Measurements from ENCODE around the gene CMA1.
A peak's percentile ranks its signal among the peaks of the same experiment; 100 is the strongest.
"Not testable (repeated sequence)": the region's sequence is repeated elsewhere in the genome, so short reads cannot be mapped to it uniquely, and the experiment has no call there.

The CMA1 gene

GRCh38 chr14:24481622-24482324 lies 26.3 kb downstream of the CMA1 start:
- peak; percentile 69 for TF ChIP-seq CTCF (IDR thresholded peaks at IDR 0.05; ENCODE audit: low read depth, low read length, missing control alignments)
- DNase-seq (ENCODE audit: extremely low read depth, low read depth), result no peak
- H3K4me3 ChIP-seq (replicated peaks; ENCODE audit: low read depth, low read length), result no peak overlapping the region

- H3K4me3 ChIP-seq (replicated peaks; ENCODE audit: low read depth, low read length); DNase-seq (ENCODE audit: extremely low read depth, low read depth): not testable (repeated sequence)
Observed at GRCh38 chr14:24479999-24480398, 28.1 kb downstream of the CMA1 start.

GRCh38 chr14:24475261-24475660 lies 32.8 kb downstream of the CMA1 start:
- TF ChIP-seq CTCF (IDR thresholded peaks at IDR 0.05; ENCODE audit: low read depth, low read length, missing control alignments), result no peak
- H3K4me3 ChIP-seq (replicated peaks; ENCODE audit: low read depth, low read length), result no peak overlapping the region
- DNase-seq (ENCODE audit: extremely low read depth, low read depth), result no peak

- TF ChIP-seq CTCF (IDR thresholded peaks at IDR 0.05; ENCODE audit: low read depth, low read length, missing control alignments), result no peak
- no peak for DNase-seq (ENCODE audit: extremely low read depth, low read depth)
- H3K4me3 ChIP-seq (replicated peaks; ENCODE audit: low read depth, low read length), result no peak overlapping the region
Observed at GRCh38 chr14:24473211-24473610, 34.9 kb downstream of the CMA1 start.

GRCh38 chr14:24470450-24470849 lies 37.6 kb downstream of the CMA1 start:
- not testable (repeated sequence) for H3K4me3 ChIP-seq (replicated peaks; ENCODE audit: low read depth, low read length); DNase-seq (ENCODE audit: extremely low read depth, low read depth)

GRCh38 chr14:24465805-24466204 lies 42.3 kb downstream of the CMA1 start:
- DNase-seq (ENCODE audit: extremely low read depth, low read depth), result no peak
- TF ChIP-seq CTCF (IDR thresholded peaks at IDR 0.05; ENCODE audit: low read depth, low read length, missing control alignments), result no peak
- H3K4me3 ChIP-seq (replicated peaks; ENCODE audit: low read depth, low read length), result no peak overlapping the region

- no peak for DNase-seq (ENCODE audit: extremely low read depth, low read depth)
- H3K4me3 ChIP-seq (replicated peaks; ENCODE audit: low read depth, low read length), result no peak overlapping the region
- TF ChIP-seq CTCF (IDR thresholded peaks at IDR 0.05; ENCODE audit: low read depth, low read length, missing control alignments), result no peak
Observed at GRCh38 chr14:24465368-24465767, 42.7 kb downstream of the CMA1 start.
